GM12878 (cell line): ENCODE results near the gene MYBPHL. TPM values are rescaled to one million over a fixed set of nuclear protein-coding genes. Genes with fewer than 3 reads are reported as not detected.

Experiments
- ATAC-seq: fragments of 200-7000 bp; cut with Tn5 transposase; 3 replicates; pipeline ENCODE4 v1.9.1; 2020; ENCODE audit warnings: mild to moderate bottlenecking, moderate library complexity
- BruUV-seq: library from RNA; stranded (reverse); fragments of 400-500 nt; replicated peaks from 2 replicates; lab custom pipeline; 2021; lab: Mats Ljungman, UMichigan
- CTCF ChIA-PET: fragments of 300-600 bp; sonication (Branson Sonifier 250); formaldehyde crosslinking; extraction: SDS; loops from one replicate; lab custom pipeline; 2021; ENCODE audit warnings: inconsistent platforms; lab: Yijun Ruan, JAX
- POLR2A ChIA-PET: fragments of 350-600 bp; formaldehyde crosslinking; extraction: SDS; loops from one replicate; lab custom pipeline; 2021; ENCODE audit warnings: inconsistent platforms; lab: Charles Lee
- RAD21 ChIA-PET: fragments of 300-600 bp; sonication (Branson Sonifier 250); formaldehyde crosslinking; loops from one replicate; lab custom pipeline; 2023; ENCODE audit warnings: antibody characterized with exemption; ENCODE audit not compliant: unreplicated experiment; lab: Charles Lee
- SMC1A ChIA-PET: fragments of 300-600 bp; sonication (Branson Sonifier 250); formaldehyde crosslinking; loops from one replicate; lab custom pipeline; 2023; ENCODE audit not compliant: unreplicated experiment, uncharacterized antibody; lab: Charles Lee
- DNase-seq: peaks from one replicate; pipeline ENCODE4 v3.0.0-alpha.2; 2011; ENCODE audit warnings: low read depth, low spot score
- FAIRE-seq: peaks from 3 replicates; lab custom pipeline; 2011; peaks lifted over from hg19 to GRCh38; lab: Jason Lieb, UNC
- H2AFZ ChIP-seq: 2 replicates; pipeline ENCODE4 v1.6.0; 2011; ENCODE audit warnings: low read depth, low read length, control low read depth; ENCODE audit not compliant: control insufficient read depth
- H3K27ac ChIP-seq: 2 replicates; pipeline ENCODE4 v1.5.1; 2011; ENCODE audit warnings: control low read depth; ENCODE audit not compliant: control insufficient read depth, insufficient read depth
- H3K27me3 ChIP-seq, 2 experiments: replicated peaks in 1 of 2; 2 replicates each; pipeline versions ENCODE4 v1.6.0 to v1.6.1; 2011; ENCODE audit warnings: low read length in 1 of 2; ENCODE audit not compliant: control insufficient read depth in 2 of 2, insufficient read depth in 2 of 2
- H3K36me3 ChIP-seq, 2 experiments: 2 replicates each; pipeline ENCODE4 v1.5.1; 2011; ENCODE audit warnings: low read length in 1 of 2; ENCODE audit not compliant: control insufficient read depth in 2 of 2, insufficient read depth in 2 of 2
- H3K4me1 ChIP-seq: 2 replicates; pipeline ENCODE4 v1.6.1; 2011; ENCODE audit warnings: mild to moderate bottlenecking, low read length, moderate library complexity, mixed read lengths; ENCODE audit not compliant: control insufficient read depth, insufficient read depth
- H3K4me2 ChIP-seq: 2 replicates; pipeline ENCODE4 v1.6.0; 2011; ENCODE audit warnings: control low read depth; ENCODE audit not compliant: control insufficient read depth, insufficient read depth
- H3K4me3 ChIP-seq: fragments of 200-600 bp; sonication (generic); 2 replicates; pipeline ENCODE4 v1.5.1; 2016
- H3K79me2 ChIP-seq: 2 replicates; pipeline ENCODE4 v1.6.0; 2011; ENCODE audit warnings: low read length; ENCODE audit not compliant: control insufficient read depth, insufficient read depth
- H3K9ac ChIP-seq: 2 replicates; pipeline ENCODE4 v1.8.0; 2011; ENCODE audit warnings: low read length, control low read depth, mixed read lengths; ENCODE audit not compliant: control insufficient read depth, insufficient read depth
- H3K9me3 ChIP-seq: replicated peaks from 3 replicates; pipeline ENCODE4 v1.5.1; 2011; ENCODE audit warnings: mild to moderate bottlenecking, low read length; ENCODE audit not compliant: control insufficient read depth, insufficient read depth
- H4K20me1 ChIP-seq: 2 replicates; pipeline ENCODE4 v1.6.0; 2011; ENCODE audit not compliant: control insufficient read depth, insufficient read depth
- BACH1 ChIP-seq: fragments of 450-650 bp; IDR thresholded peaks from 2 replicates; pipeline ENCODE4 v1.6.1; 2017; ENCODE audit warnings: mild to moderate bottlenecking, borderline replicate concordance
- KLF5 ChIP-seq: fragments of 450-650 bp; IDR thresholded peaks from 2 replicates; pipeline ENCODE4 v1.6.1; 2014; ENCODE audit warnings: mild to moderate bottlenecking; ENCODE audit not compliant: partially characterized antibody
- NFYA ChIP-seq: IDR thresholded peaks from 2 replicates; pipeline ENCODE4 v1.6.1; 2011; ENCODE audit warnings: low read depth, mild to moderate bottlenecking, low read length, improper control_type of control experiment, borderline replicate concordance
- PAX8 ChIP-seq: fragments of 450-650 bp; IDR thresholded peaks from 2 replicates; pipeline ENCODE4 v1.6.1; 2017; ENCODE audit warnings: mild to moderate bottlenecking, moderate library complexity
- WGBS: methylation state at CpG from one replicate; pipeline ENCODE4 v1.1.6; 2016; ENCODE audit warnings: low lambda C conversion rate; ENCODE audit not compliant: insufficient replicate concordance, insufficient coverage; ENCODE audit errors: missing lambda C conversion rate; 5-methylcytosine and 5-hydroxymethylcytosine counted together
- in situ Hi-C: fragments of 300-500 bp; cut with MboI; formaldehyde crosslinking; loops from 9 replicates; pipeline ENCODE4 v1.14.3; 2018; ENCODE audit warnings: mixed read lengths
- intact Hi-C: fragments of 100-400 bp; cut with micrococcal nuclease; formaldehyde crosslinking; loops from one replicate; pipeline ENCODE4 v1.14.2; 2022; ENCODE audit not compliant: unreplicated experiment
- polyA plus RNA-seq, 11 experiments: library from polyadenylated mRNA; depleted of rRNA in 4 of 11; unstranded in 6 of 11; stranded (reverse) in 5 of 11; fragments of >200 nt; fragmentation: Nextera tagmentation in 4 of 11; fragmentation: Illumina TruSeq in 1 of 11; extraction: Ambion mirVana in 4 of 11; extraction: Trizol in 1 of 11; gene quantifications; 1 replicate in 1 of 11; 2 replicates in 10 of 11; pipeline versions ENCODE4 v1.2.1 to v1.2.3, GENCODE V29; 2011 to 2016; ENCODE audit warnings: inconsistent platforms in 2 of 11, missing spikeins in 2 of 11, low read depth in 1 of 11
- total RNA-seq, 4 experiments: library from RNA; depleted of rRNA in 3 of 4; stranded (reverse); fragments of >200 nt in 3 of 4; fragmentation: Illumina TruSeq in 1 of 4; extraction: Trizol in 1 of 4; gene quantifications; 2 replicates each; pipeline versions ENCODE4 v1.2.1 to v1.2.3, GENCODE V29; 2013 to 2021
- TF ChIP-seq, protein P1 (sequence below): fragments of 450-650 bp; IDR thresholded peaks from 2 replicates; pipeline ENCODE4 v1.6.1; 2016; ENCODE audit warnings: mild to moderate bottlenecking
- TF ChIP-seq, protein P2 (sequence below): IDR thresholded peaks from 2 replicates; pipeline ENCODE4 v1.6.1; 2012; ENCODE audit warnings: mild to moderate bottlenecking, low read depth, low read length
- TF ChIP-seq, protein P3 (sequence below), 3 experiments: IDR thresholded peaks in 2 of 3; conservative IDR thresholded peaks in 1 of 3; 2 replicates each; pipeline ENCODE4 v1.5.1; 2011; ENCODE audit warnings: low read depth in 3 of 3, low read length in 3 of 3, mild to moderate bottlenecking in 3 of 3, control low read depth in 2 of 3, moderate library complexity in 2 of 3, inconsistent platforms in 1 of 3, mixed read lengths in 1 of 3; ENCODE audit not compliant: control insufficient read depth in 2 of 3, insufficient read depth in 1 of 3; ENCODE audit errors: extremely low read depth in 1 of 3

Gene MYBPHL
- total and polyA plus RNA-seq, 10 of the 15 experiments (the other 5 are each of a cell fraction or from before 2014, with no cell fraction given), result 0.16 to 0.75 (median 0.54) TPM; not detected in 7

DNA sequence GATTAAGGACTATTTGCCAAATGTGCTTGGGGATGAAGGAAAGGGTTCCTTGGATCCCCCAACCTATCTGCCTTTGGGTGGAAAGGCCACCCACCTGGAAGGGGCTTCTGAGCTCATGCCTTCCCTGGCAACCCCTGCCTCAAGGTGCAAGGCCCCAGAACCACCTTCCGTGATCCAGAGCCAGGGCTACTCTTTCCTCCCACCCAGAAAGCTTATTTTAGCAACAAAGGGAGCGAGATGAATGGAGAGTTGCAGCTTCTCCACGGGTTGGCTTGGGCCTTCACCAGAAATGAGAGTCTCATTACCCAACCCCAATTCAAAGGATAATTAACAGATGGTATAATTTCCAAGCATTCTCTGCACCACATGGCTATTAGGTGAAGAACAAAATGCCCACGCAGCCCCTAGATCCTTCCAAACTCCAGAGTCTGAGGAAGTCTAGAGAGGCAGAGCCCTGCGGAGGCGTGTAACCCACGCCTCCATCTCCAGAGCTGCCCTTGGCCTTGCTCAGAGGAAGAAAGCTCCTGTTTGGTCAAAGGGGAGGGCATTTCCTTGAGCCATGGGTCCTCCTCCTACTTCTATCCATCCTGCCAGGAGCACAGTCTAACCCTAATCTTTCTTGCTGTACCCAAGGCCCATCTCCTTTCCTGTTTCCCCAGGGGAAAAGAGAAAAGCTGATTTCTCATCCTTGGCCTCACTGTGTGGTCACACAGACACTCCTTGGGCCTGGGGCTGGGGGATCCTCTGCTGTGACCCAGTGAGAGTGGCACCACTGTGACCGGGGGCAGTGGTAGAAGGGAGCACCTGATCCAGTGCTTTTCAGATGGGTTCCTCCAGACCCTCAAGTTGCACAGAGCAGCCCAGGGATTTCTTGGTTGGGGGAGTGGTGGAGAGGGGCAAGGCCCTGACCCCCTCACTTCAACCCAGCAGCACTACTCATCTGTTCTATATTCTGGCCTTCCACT is 59.1 kb downstream of the MYBPHL start:
- H3K27me3 ChIP-seq, result peaks cover 2 to 4% of the 10 kb centered on the region in 2 experiments; a peak in 3 of 4 replicates
- TF ChIP-seq, protein P1, sequence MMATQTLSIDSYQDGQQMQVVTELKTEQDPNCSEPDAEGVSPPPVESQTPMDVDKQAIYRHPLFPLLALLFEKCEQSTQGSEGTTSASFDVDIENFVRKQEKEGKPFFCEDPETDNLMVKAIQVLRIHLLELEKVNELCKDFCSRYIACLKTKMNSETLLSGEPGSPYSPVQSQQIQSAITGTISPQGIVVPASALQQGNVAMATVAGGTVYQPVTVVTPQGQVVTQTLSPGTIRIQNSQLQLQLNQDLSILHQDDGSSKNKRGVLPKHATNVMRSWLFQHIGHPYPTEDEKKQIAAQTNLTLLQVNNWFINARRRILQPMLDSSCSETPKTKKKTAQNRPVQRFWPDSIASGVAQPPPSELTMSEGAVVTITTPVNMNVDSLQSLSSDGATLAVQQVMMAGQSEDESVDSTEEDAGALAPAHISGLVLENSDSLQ, result no peak
- TF ChIP-seq, all 136 proteins: peak for 0
- Histone ChIP-seq H3K4me3 (no peak overlapping the region), H2AFZ (no peak overlapping the region), H3K4me1 (no peaks in the 10 kb centered on the region), H3K9me3 (no peaks in the 10 kb centered on the region), H3K36me3 (no peaks in the 10 kb centered on the region), H4K20me1 (no peaks in the 10 kb centered on the region), H3K9ac (no peak overlapping the region), H3K27ac (no peak overlapping the region), H3K79me2 (no peaks in the 10 kb centered on the region), H3K4me2 (no peak overlapping the region)
- BruUV-seq, result no TSS peak
- DNase-seq (no peak), FAIRE-seq (no peak), ATAC-seq (no peak)
- 21% methylated on average over 8 of the region's 8 CpGs for WGBS
- CTCF ChIA-PET, result interaction anchor here (1.5 kb wide), 1 partner anchor 10 kb away, joined by 3 read pairs; no protein-coding TSS in a partner anchor
- POLR2A ChIA-PET, result no interaction called here
- in situ Hi-C loops, result no loop called here
- SMC1A ChIA-PET, result no interaction called here
- RAD21 ChIA-PET, result no interaction called here
- intact Hi-C loops, result no loop called here

DNA sequence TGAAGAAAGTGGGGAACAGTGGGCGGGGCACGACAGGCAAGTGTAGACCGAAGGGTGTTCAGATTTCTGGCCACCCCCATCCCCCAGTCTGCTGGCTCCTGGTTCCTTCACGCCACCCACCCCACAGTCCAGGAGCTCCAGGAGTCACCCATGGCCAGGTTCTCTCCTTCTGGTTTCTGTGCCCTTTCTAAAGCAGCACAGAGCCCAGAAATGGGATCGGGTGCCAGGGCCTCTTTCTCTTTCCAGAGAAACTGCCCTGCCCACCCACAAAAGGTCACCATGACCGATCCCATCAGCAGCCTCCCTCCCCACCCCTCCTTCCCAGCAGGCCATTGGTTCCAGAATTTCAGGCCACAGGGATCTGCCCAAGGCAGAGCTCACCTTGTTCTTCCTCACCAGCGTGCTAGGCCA is 60.7 kb downstream of the MYBPHL start:
- no peak overlapping the region for H2AFZ ChIP-seq
- H3K27ac ChIP-seq, result no peak overlapping the region
- FAIRE-seq, result no peak
- no peak for ATAC-seq
- 45% methylated on average over 7 of the region's 7 CpGs for WGBS
- ChIA-PET SMC1A (no interaction called here), POLR2A (no interaction called here), CTCF (no interaction called here), RAD21 (no interaction called here)
- no peak overlapping the region for H3K4me2 ChIP-seq
- TF ChIP-seq, protein P2, sequence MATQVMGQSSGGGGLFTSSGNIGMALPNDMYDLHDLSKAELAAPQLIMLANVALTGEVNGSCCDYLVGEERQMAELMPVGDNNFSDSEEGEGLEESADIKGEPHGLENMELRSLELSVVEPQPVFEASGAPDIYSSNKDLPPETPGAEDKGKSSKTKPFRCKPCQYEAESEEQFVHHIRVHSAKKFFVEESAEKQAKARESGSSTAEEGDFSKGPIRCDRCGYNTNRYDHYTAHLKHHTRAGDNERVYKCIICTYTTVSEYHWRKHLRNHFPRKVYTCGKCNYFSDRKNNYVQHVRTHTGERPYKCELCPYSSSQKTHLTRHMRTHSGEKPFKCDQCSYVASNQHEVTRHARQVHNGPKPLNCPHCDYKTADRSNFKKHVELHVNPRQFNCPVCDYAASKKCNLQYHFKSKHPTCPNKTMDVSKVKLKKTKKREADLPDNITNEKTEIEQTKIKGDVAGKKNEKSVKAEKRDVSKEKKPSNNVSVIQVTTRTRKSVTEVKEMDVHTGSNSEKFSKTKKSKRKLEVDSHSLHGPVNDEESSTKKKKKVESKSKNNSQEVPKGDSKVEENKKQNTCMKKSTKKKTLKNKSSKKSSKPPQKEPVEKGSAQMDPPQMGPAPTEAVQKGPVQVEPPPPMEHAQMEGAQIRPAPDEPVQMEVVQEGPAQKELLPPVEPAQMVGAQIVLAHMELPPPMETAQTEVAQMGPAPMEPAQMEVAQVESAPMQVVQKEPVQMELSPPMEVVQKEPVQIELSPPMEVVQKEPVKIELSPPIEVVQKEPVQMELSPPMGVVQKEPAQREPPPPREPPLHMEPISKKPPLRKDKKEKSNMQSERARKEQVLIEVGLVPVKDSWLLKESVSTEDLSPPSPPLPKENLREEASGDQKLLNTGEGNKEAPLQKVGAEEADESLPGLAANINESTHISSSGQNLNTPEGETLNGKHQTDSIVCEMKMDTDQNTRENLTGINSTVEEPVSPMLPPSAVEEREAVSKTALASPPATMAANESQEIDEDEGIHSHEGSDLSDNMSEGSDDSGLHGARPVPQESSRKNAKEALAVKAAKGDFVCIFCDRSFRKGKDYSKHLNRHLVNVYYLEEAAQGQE, result no peak
- TF ChIP-seq KLF5, result no peak
- no peak for TF ChIP-seq NFYA
- TF ChIP-seq, protein P3, sequence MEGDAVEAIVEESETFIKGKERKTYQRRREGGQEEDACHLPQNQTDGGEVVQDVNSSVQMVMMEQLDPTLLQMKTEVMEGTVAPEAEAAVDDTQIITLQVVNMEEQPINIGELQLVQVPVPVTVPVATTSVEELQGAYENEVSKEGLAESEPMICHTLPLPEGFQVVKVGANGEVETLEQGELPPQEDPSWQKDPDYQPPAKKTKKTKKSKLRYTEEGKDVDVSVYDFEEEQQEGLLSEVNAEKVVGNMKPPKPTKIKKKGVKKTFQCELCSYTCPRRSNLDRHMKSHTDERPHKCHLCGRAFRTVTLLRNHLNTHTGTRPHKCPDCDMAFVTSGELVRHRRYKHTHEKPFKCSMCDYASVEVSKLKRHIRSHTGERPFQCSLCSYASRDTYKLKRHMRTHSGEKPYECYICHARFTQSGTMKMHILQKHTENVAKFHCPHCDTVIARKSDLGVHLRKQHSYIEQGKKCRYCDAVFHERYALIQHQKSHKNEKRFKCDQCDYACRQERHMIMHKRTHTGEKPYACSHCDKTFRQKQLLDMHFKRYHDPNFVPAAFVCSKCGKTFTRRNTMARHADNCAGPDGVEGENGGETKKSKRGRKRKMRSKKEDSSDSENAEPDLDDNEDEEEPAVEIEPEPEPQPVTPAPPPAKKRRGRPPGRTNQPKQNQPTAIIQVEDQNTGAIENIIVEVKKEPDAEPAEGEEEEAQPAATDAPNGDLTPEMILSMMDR (IDR thresholded peaks at IDR 0.05 in 2 of 3, conservative IDR thresholded peaks at IDR 0.05 in 1 of 3; ENCODE audit: control insufficient read depth in 2 of 3, extremely low read depth in 1 of 3, insufficient read depth in 1 of 3, low read depth in 3 of 3, low read length in 3 of 3), result no peak
- no peak for TF ChIP-seq BACH1
- no peak for TF ChIP-seq PAX8
- no TSS peak for BruUV-seq
- H3K79me2 ChIP-seq, result no peaks in the 10 kb centered on the region
- no peaks in the 10 kb centered on the region for H3K9me3 ChIP-seq
- in situ Hi-C loops (no loop called here), intact Hi-C loops (no loop called here)
- H3K4me1 ChIP-seq, result no peaks in the 10 kb centered on the region
- H3K36me3 ChIP-seq, result no peaks in the 10 kb centered on the region
- no peak overlapping the region for H3K4me3 ChIP-seq
- peaks cover 1 to 4% of the 10 kb centered on the region in 2 experiments; a peak in 3 of 4 replicates for H3K27me3 ChIP-seq
- no peaks in the 10 kb centered on the region for H4K20me1 ChIP-seq
- H3K9ac ChIP-seq, result no peak overlapping the region
- DNase-seq, result no peak
